ENCODE measurements around the gene GSG1L.

The GSG1L gene

DNA sequence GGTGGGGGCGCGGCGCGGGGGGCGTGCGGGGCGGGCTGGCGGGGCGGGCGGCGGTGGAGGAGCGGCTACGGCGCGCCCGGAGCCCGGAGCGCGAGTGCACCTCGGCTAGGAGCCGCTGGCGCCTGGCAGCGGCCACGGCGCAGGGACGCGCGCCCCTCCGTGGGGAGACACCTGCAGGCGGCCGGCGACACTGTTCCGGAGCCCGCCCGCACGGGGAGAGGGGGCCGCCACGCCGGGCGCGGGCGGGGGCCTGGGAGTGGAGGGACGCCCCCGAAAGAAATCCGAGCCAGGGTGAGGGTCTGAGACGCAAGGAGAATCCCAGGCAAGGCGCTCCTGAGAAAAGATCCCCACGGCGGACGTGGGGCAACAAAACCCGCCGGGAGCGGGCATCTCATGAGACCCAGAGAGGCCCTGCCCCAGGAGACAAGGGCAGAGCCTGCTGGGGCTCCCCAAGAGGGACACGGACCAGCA is at the start of gene GSG1L:
Gene GSG1L, minus strand, starts transcription at position 124 of the 471 bp plus-strand sequence. CDS start 290 bp downstream, outside the sequence.
- Histone ChIP-seq H3K4me1 (peaks cover 0 to 13% (median 9%) of the 10 kb centered on the region in 10 experiments; a peak in 14 of 20 replicates), H3K9me3 (replicated peaks in 1 of 11) (no peaks in the 10 kb centered on the region), H3K4me3 (peak within 1 kb of the TSS; percentile 55 to 79 (median 66)), H3K27ac (peak within 1 kb of the TSS in 1 of 11 experiments; percentile 56; a peak in 3 of 22 replicates), H3K9ac (peak within 1 kb of the TSS in 10 of 11 experiments; percentile 26 to 72 (median 54); a peak in 12 of 22 replicates), H3K27me3 (peaks cover 68 to 84% (median 79%) of the 10 kb centered on the region in 11 experiments), H4K20me1 (peaks cover 0 to 22% (median 8%) of the 10 kb centered on the region in 11 experiments; a peak in 10 of 22 replicates), H3K36me3 (no peaks in the 10 kb centered on the region), H3K4me2 (peak within 1 kb of the TSS; percentile 93 to 99 (median 98))
- TF ChIP-seq Cebpa-rat (IDR thresholded peaks at IDR 0.05), result no peak

DNA sequence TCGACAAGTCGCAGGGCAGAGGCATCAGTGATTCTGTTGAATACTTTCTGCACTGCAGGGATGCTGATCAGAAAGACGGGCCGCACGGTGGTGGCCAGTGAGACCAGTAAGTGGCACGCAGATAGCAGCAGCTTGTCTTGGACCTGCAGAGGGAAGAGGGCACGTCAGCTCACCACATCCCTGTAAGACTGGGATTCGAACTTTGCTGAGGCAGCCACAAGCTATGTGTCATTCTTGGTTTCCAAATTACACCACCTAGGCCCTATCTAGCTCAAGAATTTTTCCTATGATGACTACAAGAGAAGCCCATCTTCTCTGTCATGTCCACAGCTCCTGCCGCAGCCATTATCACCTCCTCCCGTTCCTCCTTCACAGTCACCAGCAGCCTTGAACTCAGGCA is 49.4 kb upstream of the GSG1L start:
- Histone ChIP-seq H4K20me1 (peaks cover 7 to 93% (median 25%) of the 10 kb centered on the region in 11 experiments; a peak in 19 of 22 replicates), H3K4me2 (peak overlapping the region in 1 of 11 experiments; percentile 70; a peak in 2 of 22 replicates), H3K9me3 (replicated peaks in 1 of 11) (no peaks in the 10 kb centered on the region), H3K36me3 (peaks cover 82 to 100% (median 93%) of the 10 kb centered on the region in 11 experiments), H3K27me3 (no peaks in the 10 kb centered on the region), H3K4me1 (peaks cover 0 to 56% (median 26%) of the 10 kb centered on the region in 10 experiments; a peak in 14 of 20 replicates), H3K27ac (no peak overlapping the region), H3K4me3 (no peak overlapping the region), H3K9ac (peak overlapping the region in 1 of 11 experiments; percentile 21; a peak in 1 of 22 replicates)
- no peak for TF ChIP-seq Cebpa-rat (IDR thresholded peaks at IDR 0.05)

DNA sequence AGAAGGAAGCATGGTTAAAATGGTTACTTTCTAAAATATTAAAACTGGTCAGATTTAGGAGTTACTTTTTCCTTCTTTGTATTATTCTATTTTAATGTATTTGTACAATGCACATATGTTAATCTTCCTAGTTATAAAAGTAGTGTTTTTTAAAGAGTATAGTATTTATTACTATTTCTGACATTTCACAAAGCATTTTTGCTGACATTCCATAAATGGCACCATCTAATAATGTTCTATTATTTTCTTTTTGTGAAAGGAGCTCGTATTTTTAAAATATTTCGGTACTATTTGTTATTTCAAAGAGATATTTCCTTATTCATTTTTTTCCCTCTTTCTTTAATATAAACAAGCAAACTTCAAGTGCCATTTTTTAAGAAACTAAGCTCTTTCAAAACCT is 47.5 kb upstream of the GSG1L start:
- no peaks in the 10 kb centered on the region for H3K9me3 ChIP-seq (replicated peaks in 1 of 11)
- H4K20me1 ChIP-seq, result peaks cover 8 to 96% (median 43%) of the 10 kb centered on the region in 11 experiments; a peak in 19 of 22 replicates
- TF ChIP-seq Cebpa-rat (IDR thresholded peaks at IDR 0.05), result no peak
- H3K4me3 ChIP-seq, result no peak overlapping the region
- peak overlapping the region in 1 of 11 experiments; percentile 33; a peak in 2 of 22 replicates for H3K9ac ChIP-seq
- H3K4me2 ChIP-seq, result peak overlapping the region in 7 of 11 experiments; percentile 1 to 70 (median 53); a peak in 10 of 22 replicates
- H3K27ac ChIP-seq, result peak overlapping the region in 7 of 11 experiments; percentile 1 to 71 (median 48); a peak in 12 of 22 replicates
- peaks cover 82 to 100% (median 94%) of the 10 kb centered on the region in 11 experiments for H3K36me3 ChIP-seq
- H3K4me1 ChIP-seq, result peaks cover 0 to 67% (median 26%) of the 10 kb centered on the region in 10 experiments; a peak in 14 of 20 replicates
- H3K27me3 ChIP-seq, result no peaks in the 10 kb centered on the region

DNA sequence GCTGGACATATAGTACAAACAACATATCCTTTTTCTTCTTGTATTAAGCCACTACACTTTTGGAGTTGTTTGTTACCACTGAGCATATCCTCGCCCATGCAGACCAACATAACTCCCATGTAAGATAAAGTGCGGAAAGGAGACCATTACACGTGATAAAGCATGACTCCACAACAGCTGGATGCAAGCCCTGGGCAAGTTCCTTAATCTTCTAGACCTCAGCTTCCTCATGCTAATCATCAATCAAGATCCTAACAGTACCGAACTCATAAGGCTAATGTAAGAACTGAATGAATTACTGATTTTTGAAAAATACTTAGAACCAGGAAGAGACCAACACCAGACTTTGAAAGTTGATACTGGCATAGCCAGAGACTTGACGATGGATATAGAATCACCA is 47.0 kb upstream of the GSG1L start:
- H3K4me3 ChIP-seq, result no peak overlapping the region
- peaks cover 8 to 96% (median 46%) of the 10 kb centered on the region in 11 experiments; a peak in 19 of 22 replicates for H4K20me1 ChIP-seq
- peaks cover 0 to 67% (median 26%) of the 10 kb centered on the region in 10 experiments; a peak in 14 of 20 replicates for H3K4me1 ChIP-seq
- peak overlapping the region in 9 of 11 experiments; percentile 11 to 71 (median 45); a peak in 14 of 22 replicates for H3K27ac ChIP-seq
- no peak for TF ChIP-seq Cebpa-rat (IDR thresholded peaks at IDR 0.05)
- no peaks in the 10 kb centered on the region for H3K9me3 ChIP-seq (replicated peaks in 1 of 11)
- H3K4me2 ChIP-seq, result peak overlapping the region in 7 of 11 experiments; percentile 1 to 68 (median 29); a peak in 12 of 22 replicates
- peak overlapping the region in 1 of 11 experiments; percentile 4; a peak in 1 of 22 replicates for H3K9ac ChIP-seq
- H3K27me3 ChIP-seq, result no peaks in the 10 kb centered on the region
- peaks cover 82 to 100% (median 94%) of the 10 kb centered on the region in 11 experiments for H3K36me3 ChIP-seq

DNA sequence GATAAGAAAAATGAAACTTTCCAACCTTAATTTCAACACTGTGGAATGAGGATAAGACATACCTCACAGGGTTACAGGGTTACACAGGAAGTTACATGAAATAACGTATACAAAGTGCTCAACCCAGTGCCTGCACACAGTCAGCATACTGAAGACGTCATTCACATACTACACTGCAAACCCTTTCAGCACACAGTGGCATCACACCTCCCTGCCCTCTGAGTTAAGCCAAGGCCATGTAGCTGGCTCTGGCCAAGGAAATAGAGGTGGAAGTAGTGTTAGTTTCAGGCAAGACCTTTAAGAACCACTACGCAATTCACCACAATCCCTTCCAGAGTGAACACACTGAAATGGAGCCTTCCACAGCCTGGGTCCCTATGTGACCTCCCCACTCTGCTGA is 46.6 kb upstream of the GSG1L start:
- Histone ChIP-seq H3K4me3 (no peak overlapping the region), H3K36me3 (peaks cover 82 to 100% (median 94%) of the 10 kb centered on the region in 11 experiments), H3K27ac (peak overlapping the region in 9 of 11 experiments; percentile 11 to 71 (median 45); a peak in 14 of 22 replicates), H3K4me1 (peaks cover 0 to 67% (median 26%) of the 10 kb centered on the region in 10 experiments; a peak in 14 of 20 replicates), H3K9ac (peak overlapping the region in 1 of 11 experiments; percentile 4; a peak in 1 of 22 replicates), H3K4me2 (peak overlapping the region in 7 of 11 experiments; percentile 1 to 68 (median 29); a peak in 12 of 22 replicates), H3K27me3 (no peaks in the 10 kb centered on the region), H4K20me1 (peaks cover 8 to 98% (median 47%) of the 10 kb centered on the region in 11 experiments; a peak in 19 of 22 replicates), H3K9me3 (replicated peaks in 1 of 11) (no peaks in the 10 kb centered on the region)
- TF ChIP-seq Cebpa-rat (IDR thresholded peaks at IDR 0.05), result no peak

DNA sequence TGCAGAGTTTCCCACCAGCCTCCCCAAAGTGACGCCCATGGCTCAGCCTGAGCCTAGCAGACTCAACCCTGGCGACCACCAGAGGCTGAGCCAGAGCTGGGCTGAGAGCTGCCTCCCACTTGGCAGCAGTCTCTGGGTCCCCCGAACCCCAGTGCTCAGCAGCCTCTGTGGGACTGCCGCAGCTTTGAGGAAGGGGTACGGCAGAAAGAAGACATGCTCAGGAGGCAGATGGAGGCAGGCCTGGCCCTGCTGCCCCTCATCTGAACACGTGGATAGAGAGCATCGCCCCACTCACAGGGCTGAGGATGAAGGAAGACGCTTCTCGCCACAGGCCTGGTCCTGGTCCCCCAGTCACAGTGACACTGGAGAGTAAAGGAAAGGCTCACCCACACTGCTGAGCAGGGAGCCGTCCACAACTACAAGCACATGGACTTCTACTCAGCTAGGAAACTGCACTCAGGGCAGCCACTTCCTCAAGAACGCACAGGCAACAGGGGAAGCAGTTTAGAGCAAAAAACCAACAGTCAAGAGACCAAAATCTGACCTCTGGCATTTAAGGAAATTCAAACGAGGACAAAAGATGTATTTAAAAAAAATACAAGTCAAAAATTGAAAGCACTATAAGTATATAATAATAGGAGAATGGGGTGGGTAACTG is 45.2 kb upstream of the GSG1L start:
- H3K4me1 ChIP-seq, result peaks cover 0 to 67% (median 26%) of the 10 kb centered on the region in 10 experiments; a peak in 14 of 20 replicates
- no peak overlapping the region for H3K4me3 ChIP-seq
- no peak for TF ChIP-seq Cebpa-rat (IDR thresholded peaks at IDR 0.05)
- no peaks in the 10 kb centered on the region for H3K27me3 ChIP-seq
- H3K36me3 ChIP-seq, result peaks cover 86 to 100% (median 95%) of the 10 kb centered on the region in 11 experiments
- H3K27ac ChIP-seq, result peak overlapping the region in 4 of 11 experiments; percentile 29 to 40 (median 34); a peak in 4 of 22 replicates
- H3K4me2 ChIP-seq, result peak overlapping the region in 4 of 11 experiments; percentile 10 to 68 (median 38); a peak in 6 of 22 replicates
- 0 out of 22 replicates have a peak overlapping the region, but pooled peaks of 2 of the 11 experiments have one; percentile 1 to 15 for H3K9ac ChIP-seq
- peaks cover 8 to 99% (median 54%) of the 10 kb centered on the region in 11 experiments; a peak in 19 of 22 replicates for H4K20me1 ChIP-seq
- no peaks in the 10 kb centered on the region for H3K9me3 ChIP-seq (replicated peaks in 1 of 11)

DNA sequence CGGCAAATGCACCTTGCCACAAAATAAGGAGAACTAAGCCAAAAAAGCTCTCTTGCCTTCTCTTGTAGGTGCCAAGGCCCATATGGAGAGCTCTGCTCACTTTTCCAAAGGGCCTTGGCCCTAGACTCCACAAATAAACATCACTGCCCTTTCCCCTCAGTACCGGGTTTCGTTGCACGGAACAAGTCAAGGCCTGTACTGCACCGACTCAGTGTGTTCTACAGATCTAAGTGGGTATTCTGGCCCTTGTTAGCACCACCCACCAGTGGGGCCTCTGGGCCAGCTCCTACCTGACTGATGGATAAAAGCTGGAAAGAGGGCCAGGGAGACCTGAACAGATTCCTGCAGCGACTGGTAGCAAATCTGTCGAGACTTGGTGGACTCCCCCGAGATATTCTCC is 43.7 kb upstream of the GSG1L start:
- Histone ChIP-seq H3K4me1 (peaks cover 0 to 54% (median 26%) of the 10 kb centered on the region in 10 experiments; a peak in 14 of 20 replicates), H3K4me2 (no peak overlapping the region), H3K27me3 (no peaks in the 10 kb centered on the region), H4K20me1 (peaks cover 8 to 99% (median 60%) of the 10 kb centered on the region in 11 experiments; a peak in 19 of 22 replicates), H3K36me3 (peaks cover 87 to 100% (median 95%) of the 10 kb centered on the region in 11 experiments), H3K4me3 (no peak overlapping the region), H3K27ac (no peak overlapping the region), H3K9ac (no peak overlapping the region; a peak in 1 of 22 replicates), H3K9me3 (replicated peaks in 1 of 11) (no peaks in the 10 kb centered on the region)
- TF ChIP-seq Cebpa-rat (IDR thresholded peaks at IDR 0.05), result no peak

DNA sequence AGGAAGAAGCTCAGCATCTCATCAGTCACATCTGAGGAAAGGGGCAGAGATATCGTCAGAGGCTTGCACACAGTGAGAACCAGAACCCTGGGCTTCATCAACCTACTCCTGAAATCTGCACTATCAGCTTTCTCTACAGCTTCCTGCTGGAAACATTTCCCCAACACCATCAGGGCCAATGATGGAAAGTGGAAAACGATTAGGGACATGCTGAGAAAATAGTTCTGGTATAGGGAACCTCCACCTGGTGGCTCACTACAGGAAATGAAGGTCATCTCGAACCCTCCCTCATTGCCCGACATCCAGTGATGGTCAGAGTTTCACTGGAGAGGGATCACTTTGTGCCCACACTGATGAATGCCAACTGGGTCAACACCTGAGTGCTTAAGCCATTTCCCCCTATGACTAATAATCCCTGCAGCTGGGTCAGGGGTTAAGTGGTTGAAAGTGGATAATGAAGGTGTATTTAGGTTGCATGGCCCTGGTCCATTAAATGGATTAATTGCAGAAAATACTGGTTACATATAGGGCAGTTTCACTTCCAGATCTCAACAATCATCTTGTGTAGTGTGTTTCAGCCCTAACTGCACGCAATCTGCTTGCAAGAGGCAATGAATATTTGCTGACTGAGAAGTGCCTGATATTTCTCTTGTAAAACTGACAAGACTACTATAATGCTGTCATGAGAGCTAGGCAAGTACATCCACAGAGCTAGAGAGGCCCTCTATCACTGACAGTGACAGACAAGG is 43.1 kb upstream of the GSG1L start:
- Histone ChIP-seq H3K9ac (no peak overlapping the region; a peak in 1 of 22 replicates), H3K4me1 (peaks cover 0 to 48% (median 21%) of the 10 kb centered on the region in 10 experiments; a peak in 14 of 20 replicates), H3K4me3 (no peak overlapping the region), H3K9me3 (replicated peaks in 1 of 11) (no peaks in the 10 kb centered on the region), H3K36me3 (peaks cover 87 to 100% (median 95%) of the 10 kb centered on the region in 11 experiments), H3K27me3 (no peaks in the 10 kb centered on the region), H4K20me1 (peaks cover 8 to 99% (median 63%) of the 10 kb centered on the region in 11 experiments; a peak in 19 of 22 replicates), H3K27ac (no peak overlapping the region), H3K4me2 (no peak overlapping the region)
- no peak for TF ChIP-seq Cebpa-rat (IDR thresholded peaks at IDR 0.05)

Measured in BLaER1 treated with 17β-estradiol and CSF1 and Interleukin-3, amounts not matched to agents 10 nM and 100 nM (cell line).